ENCODE results near the gene FXYD1.

Gene FXYD1

DNA sequence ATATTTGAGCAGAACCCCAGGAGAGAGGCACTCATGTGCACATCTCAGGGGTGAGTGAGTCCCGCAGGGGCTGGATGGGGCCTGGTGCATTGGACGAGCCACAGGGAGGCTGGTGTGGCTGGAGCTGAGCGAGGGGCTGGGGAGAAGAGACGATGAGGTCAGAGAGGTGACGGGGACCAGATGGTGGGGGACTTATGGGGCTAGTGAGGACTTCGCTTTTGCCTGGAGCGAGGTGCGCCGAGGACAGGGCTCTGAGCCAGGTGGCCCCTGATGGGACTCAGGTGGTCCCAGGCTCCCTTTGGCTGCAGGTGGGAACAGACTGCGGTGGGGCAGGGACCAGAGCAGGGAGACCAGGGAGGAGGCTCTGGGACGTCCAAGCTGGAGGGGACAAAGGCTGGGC is 29.9 kb upstream of the FXYD1 start:
- no peak overlapping the region for H2BK120ac ChIP-seq (ENCODE audit: insufficient read depth, low read length, poor library complexity)
- no peaks in the 10 kb centered on the region for H3K79me2 ChIP-seq (ENCODE audit: control insufficient read depth, insufficient read depth, low read length, poor library complexity)
- no peak overlapping the region for H3K4me3 ChIP-seq (ENCODE audit: low read depth, low read length)
- H3K27ac ChIP-seq (ENCODE audit: low read depth, low read length), result no peak overlapping the region
- no peak overlapping the region for H3K23ac ChIP-seq (ENCODE audit: low read length)
- no peak for DNase-seq
- no peak overlapping the region for H3K18ac ChIP-seq (ENCODE audit: low read length)
- no peak overlapping the region for H3K9ac ChIP-seq (ENCODE audit: low read length)
- no peak overlapping the region for H2BK12ac ChIP-seq (ENCODE audit: low read length)
- no peak overlapping the region for H2BK5ac ChIP-seq (ENCODE audit: low read depth, low read length, poor library complexity)
- no peak overlapping the region for H3K4ac ChIP-seq (ENCODE audit: low read depth, low read length)
- no peaks in the 10 kb centered on the region for H3K79me1 ChIP-seq (ENCODE audit: low read length)
- H2AK5ac ChIP-seq (ENCODE audit: low read length), result no peak overlapping the region
- no peaks in the 10 kb centered on the region for H3K27me3 ChIP-seq (ENCODE audit: insufficient read depth, low read length)
- H3K4me1 ChIP-seq (ENCODE audit: control insufficient read depth in 1 of 2, insufficient read depth in 2 of 2, low read length in 2 of 2), result no peaks in the 10 kb centered on the region
- no peaks in the 10 kb centered on the region for H3K36me3 ChIP-seq (ENCODE audit: control insufficient read depth in 1 of 2, insufficient read depth in 2 of 2, low read length in 2 of 2)
- WGBS (ENCODE audit: extremely low coverage, insufficient coverage, insufficient read length), result no CpG with 5 or more reads among the region's 11 CpGs
- no peak overlapping the region for H3K14ac ChIP-seq (ENCODE audit: low read length)
- H2AFZ ChIP-seq (ENCODE audit: insufficient read depth, low read length, poor library complexity), result no peak overlapping the region
- H4K91ac ChIP-seq (ENCODE audit: low read depth, low read length), result no peak overlapping the region
- no peak overlapping the region for H3K4me2 ChIP-seq (ENCODE audit: low read length)
- H4K12ac ChIP-seq (ENCODE audit: low read depth, low read length), result no peak overlapping the region
- H4K8ac ChIP-seq (ENCODE audit: low read depth, low read length), result no peak overlapping the region
- peaks cover 8% of the 10 kb centered on the region for H3K9me3 ChIP-seq (ENCODE audit: insufficient read depth, low read depth, low read length)

DNA sequence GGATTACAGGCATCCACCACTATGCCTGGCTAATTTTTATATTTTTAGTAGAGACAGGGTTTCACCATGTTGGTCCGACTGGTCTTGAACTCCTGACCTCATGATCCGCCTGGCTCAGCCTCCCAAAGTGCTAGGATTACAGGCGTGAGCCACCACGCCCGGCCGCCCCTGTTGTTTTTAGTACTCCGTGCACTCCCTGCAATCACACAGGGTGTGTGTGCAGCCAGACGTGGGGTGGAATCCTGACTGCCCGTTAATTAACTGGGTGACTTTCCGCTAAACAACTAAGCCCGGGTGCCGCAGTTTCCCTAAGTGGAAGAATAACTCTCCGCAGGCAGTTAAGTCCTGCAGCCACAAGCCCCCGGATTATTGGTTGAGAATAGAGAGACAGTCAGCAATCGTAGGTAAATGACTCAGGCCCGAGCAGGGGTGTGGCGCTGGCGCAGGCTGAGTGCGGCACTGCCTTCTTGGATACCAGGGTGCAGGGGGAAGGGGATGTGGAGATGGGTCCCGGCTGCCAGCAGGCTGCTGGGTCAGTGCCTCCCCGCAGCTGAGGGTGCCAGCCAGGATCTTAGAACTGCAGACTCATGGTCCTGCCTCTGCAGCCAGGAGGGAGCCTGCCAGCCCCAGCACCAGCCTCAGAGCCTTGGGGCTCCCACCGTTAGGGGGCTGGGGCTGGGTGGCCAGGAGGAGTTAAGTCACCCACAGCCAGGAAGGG is 29.1 kb upstream of the FXYD1 start:
- no peak overlapping the region for H3K27ac ChIP-seq (ENCODE audit: low read depth, low read length)
- no peak overlapping the region for H4K91ac ChIP-seq (ENCODE audit: low read depth, low read length)
- no peak overlapping the region for H3K4ac ChIP-seq (ENCODE audit: low read depth, low read length)
- H3K23ac ChIP-seq (ENCODE audit: low read length), result no peak overlapping the region
- WGBS (ENCODE audit: extremely low coverage, insufficient coverage, insufficient read length), result no CpG with 5 or more reads among the region's 22 CpGs
- H2AK5ac ChIP-seq (ENCODE audit: low read length), result no peak overlapping the region
- no peak overlapping the region for H3K4me3 ChIP-seq (ENCODE audit: low read depth, low read length)
- H2BK5ac ChIP-seq (ENCODE audit: low read depth, low read length, poor library complexity), result no peak overlapping the region
- H3K14ac ChIP-seq (ENCODE audit: low read length), result no peak overlapping the region
- no peak overlapping the region for H2BK120ac ChIP-seq (ENCODE audit: insufficient read depth, low read length, poor library complexity)
- H3K79me1 ChIP-seq (ENCODE audit: low read length), result no peaks in the 10 kb centered on the region
- no peaks in the 10 kb centered on the region for H3K79me2 ChIP-seq (ENCODE audit: control insufficient read depth, insufficient read depth, low read length, poor library complexity)
- no peak overlapping the region for H3K4me2 ChIP-seq (ENCODE audit: low read length)
- H3K18ac ChIP-seq (ENCODE audit: low read length), result no peak overlapping the region
- H3K4me1 ChIP-seq (ENCODE audit: control insufficient read depth in 1 of 2, insufficient read depth in 2 of 2, low read length in 2 of 2), result peaks cover 0 to under 1% of the 10 kb centered on the region in 2 experiments
- no peak overlapping the region for H2BK12ac ChIP-seq (ENCODE audit: low read length)
- no peaks in the 10 kb centered on the region for H3K36me3 ChIP-seq (ENCODE audit: control insufficient read depth in 1 of 2, insufficient read depth in 2 of 2, low read length in 2 of 2)
- no peak overlapping the region for H2AFZ ChIP-seq (ENCODE audit: insufficient read depth, low read length, poor library complexity)
- no peak for DNase-seq
- no peaks in the 10 kb centered on the region for H3K27me3 ChIP-seq (ENCODE audit: insufficient read depth, low read length)
- no peak overlapping the region for H3K9ac ChIP-seq (ENCODE audit: low read length)
- H4K12ac ChIP-seq (ENCODE audit: low read depth, low read length), result no peak overlapping the region
- H4K8ac ChIP-seq (ENCODE audit: low read depth, low read length), result no peak overlapping the region
- peaks cover 8% of the 10 kb centered on the region for H3K9me3 ChIP-seq (ENCODE audit: insufficient read depth, low read depth, low read length)

GRCh38 chr19:35110974-35111373 is 27.6 kb upstream of the FXYD1 start:
- WGBS (ENCODE audit: extremely low coverage, insufficient coverage, insufficient read length), result no CpG with 5 or more reads among the region's 9 CpGs
- Histone ChIP-seq H3K36me3 (ENCODE audit: control insufficient read depth in 1 of 2, insufficient read depth in 2 of 2, low read length in 2 of 2) (no peaks in the 10 kb centered on the region), H3K18ac (ENCODE audit: low read length) (no peak overlapping the region)

GRCh38 chr19:35112995-35113688 is 25.5 kb upstream of the FXYD1 start:
- Histone ChIP-seq H3K4me2 (ENCODE audit: low read length) (no peak overlapping the region), H4K91ac (ENCODE audit: low read depth, low read length) (no peak overlapping the region), H2AK5ac (ENCODE audit: low read length) (no peak overlapping the region), H3K23ac (ENCODE audit: low read length) (no peak overlapping the region), H4K8ac (ENCODE audit: low read depth, low read length) (no peak overlapping the region), H3K79me2 (ENCODE audit: control insufficient read depth, insufficient read depth, low read length, poor library complexity) (no peaks in the 10 kb centered on the region), H3K4me3 (ENCODE audit: low read depth, low read length) (no peak overlapping the region), H3K4ac (ENCODE audit: low read depth, low read length) (no peak overlapping the region), H3K27ac (ENCODE audit: low read depth, low read length) (no peak overlapping the region), H3K9ac (ENCODE audit: low read length) (no peak overlapping the region), H3K18ac (ENCODE audit: low read length) (no peak overlapping the region), H2AFZ (ENCODE audit: insufficient read depth, low read length, poor library complexity) (no peak overlapping the region), H3K9me3 (ENCODE audit: insufficient read depth, low read depth, low read length) (peaks cover 2% of the 10 kb centered on the region), H3K27me3 (ENCODE audit: insufficient read depth, low read length) (no peaks in the 10 kb centered on the region), H2BK5ac (ENCODE audit: low read depth, low read length, poor library complexity) (no peak overlapping the region), H2BK12ac (ENCODE audit: low read length) (no peak overlapping the region), H3K79me1 (ENCODE audit: low read length) (peaks cover 3% of the 10 kb centered on the region), H3K14ac (ENCODE audit: low read length) (no peak overlapping the region), H3K36me3 (ENCODE audit: control insufficient read depth in 1 of 2, insufficient read depth in 2 of 2, low read length in 2 of 2) (no peaks in the 10 kb centered on the region), H2BK120ac (ENCODE audit: insufficient read depth, low read length, poor library complexity) (no peak overlapping the region), H4K12ac (ENCODE audit: low read depth, low read length) (no peak overlapping the region), H3K4me1 (ENCODE audit: control insufficient read depth in 1 of 2, insufficient read depth in 2 of 2, low read length in 2 of 2) (peaks cover 4 to 10% of the 10 kb centered on the region in 2 experiments)
- no peak for DNase-seq
- WGBS (ENCODE audit: extremely low coverage, insufficient coverage, insufficient read length), result no CpG with 5 or more reads among the region's 15 CpGs

More at GRCh38 chr19:35110974-35111373, 27.6 kb upstream of the FXYD1 start:
- Histone ChIP-seq H3K27ac (ENCODE audit: low read depth, low read length) (no peak overlapping the region), H3K4me1 (ENCODE audit: control insufficient read depth in 1 of 2, insufficient read depth in 2 of 2, low read length in 2 of 2) (peaks cover 4 to 5% of the 10 kb centered on the region in 2 experiments), H4K91ac (ENCODE audit: low read depth, low read length) (no peak overlapping the region), H2AK5ac (ENCODE audit: low read length) (no peak overlapping the region), H3K4ac (ENCODE audit: low read depth, low read length) (no peak overlapping the region), H3K79me1 (ENCODE audit: low read length) (peaks cover 3% of the 10 kb centered on the region), H4K12ac (ENCODE audit: low read depth, low read length) (no peak overlapping the region), H3K27me3 (ENCODE audit: insufficient read depth, low read length) (no peaks in the 10 kb centered on the region), H4K8ac (ENCODE audit: low read depth, low read length) (no peak overlapping the region), H3K14ac (ENCODE audit: low read length) (no peak overlapping the region), H3K79me2 (ENCODE audit: control insufficient read depth, insufficient read depth, low read length, poor library complexity) (no peaks in the 10 kb centered on the region), H2BK120ac (ENCODE audit: insufficient read depth, low read length, poor library complexity) (no peak overlapping the region), H3K4me3 (ENCODE audit: low read depth, low read length) (no peak overlapping the region), H2BK5ac (ENCODE audit: low read depth, low read length, poor library complexity) (no peak overlapping the region), H2BK12ac (ENCODE audit: low read length) (no peak overlapping the region), H2AFZ (ENCODE audit: insufficient read depth, low read length, poor library complexity) (no peak overlapping the region), H3K4me2 (ENCODE audit: low read length) (no peak overlapping the region), H3K23ac (ENCODE audit: low read length) (no peak overlapping the region), H3K9ac (ENCODE audit: low read length) (no peak overlapping the region), H3K9me3 (ENCODE audit: insufficient read depth, low read depth, low read length) (peaks cover 4% of the 10 kb centered on the region)
- DNase-seq, result no peak
